Fibroblast of lung (primary cell): ENCODE results near the gene EIF2B2. TPM values are rescaled to one million over a fixed set of nuclear protein-coding genes. Genes with fewer than 3 reads are reported as not detected.

Experiments used
- DNase-seq, 2 donors: peaks; one replicate each; pipeline versions ENCODE4 v3.0.0 to v3.0.0-alpha.2; 2010; ENCODE audit warnings: low read depth in 2 of 2
- H2AFZ ChIP-seq: 2 replicates; pipeline ENCODE4 v1.5.1; 2012; ENCODE audit warnings: low read length, control low read depth, inconsistent platforms
- H3K27ac ChIP-seq: 2 replicates; pipeline ENCODE4 v1.5.1; 2011; ENCODE audit warnings: low read length, control low read depth; ENCODE audit not compliant: insufficient read depth
- H3K27me3 ChIP-seq: 2 replicates; pipeline ENCODE4 v1.5.1; 2011; ENCODE audit warnings: mild to moderate bottlenecking, low read length; ENCODE audit not compliant: control insufficient read depth, insufficient read depth
- H3K36me3 ChIP-seq: 2 replicates; pipeline ENCODE4 v1.5.1; 2011; ENCODE audit warnings: low read length; ENCODE audit not compliant: control insufficient read depth, insufficient read depth
- H3K4me1 ChIP-seq: 2 replicates; pipeline ENCODE4 v1.5.1; 2011; ENCODE audit warnings: low read length; ENCODE audit not compliant: control insufficient read depth, insufficient read depth; ENCODE audit errors: extremely low read depth
- H3K4me2 ChIP-seq: 2 replicates; pipeline ENCODE4 v1.5.1; 2011; ENCODE audit warnings: low read length, control low read depth; ENCODE audit not compliant: insufficient read depth; ENCODE audit errors: extremely low read depth
- H3K4me3 ChIP-seq, 4 experiments: fragments of 200-600 bp in 1 of 4; sonication (generic) in 1 of 4; replicated peaks in 1 of 4; 2 replicates each; pipeline ENCODE4 v1.5.1; 2011 to 2016; ENCODE audit warnings: low read length in 4 of 4, low read depth in 3 of 4, mild to moderate bottlenecking in 3 of 4, control low read depth in 2 of 4, inconsistent platforms in 1 of 4, mixed read lengths in 1 of 4; ENCODE audit not compliant: insufficient read depth in 1 of 4; ENCODE audit errors: control extremely low read depth in 1 of 4
- H3K79me2 ChIP-seq: 2 replicates; pipeline ENCODE4 v1.5.1; 2012; ENCODE audit warnings: mild to moderate bottlenecking, low read length, inconsistent platforms; ENCODE audit not compliant: control insufficient read depth, insufficient read depth
- H3K9ac ChIP-seq: 2 replicates; pipeline ENCODE4 v1.5.1; 2011; ENCODE audit warnings: mild to moderate bottlenecking, low read length, control low read depth; ENCODE audit not compliant: insufficient read depth
- H3K9me3 ChIP-seq: 2 replicates; pipeline ENCODE4 v1.5.1; 2012; ENCODE audit warnings: low read depth, low read length; ENCODE audit not compliant: control insufficient read depth, insufficient read depth
- H4K20me1 ChIP-seq: 2 replicates; pipeline ENCODE4 v1.5.1; 2011; ENCODE audit warnings: low read length; ENCODE audit not compliant: control insufficient read depth, insufficient read depth; ENCODE audit errors: extremely low read depth
- EZH2 ChIP-seq: IDR thresholded peaks from 2 replicates; pipeline ENCODE4 v1.5.1; 2012; ENCODE audit warnings: low read length, control low read depth, mild to moderate bottlenecking; ENCODE audit errors: missing control alignments
- polyA plus RNA-seq, 2 donors: library from polyadenylated mRNA; depleted of rRNA in 1 of 2; stranded (reverse) in 1 of 2; unstranded in 1 of 2; fragments of >200 nt; gene quantifications; 2 replicates each; pipeline ENCODE4 v1.2.1, GENCODE V29; 2011 to 2012; ENCODE audit warnings: missing spikeins in 1 of 2
- total RNA-seq: library from RNA; depleted of rRNA; stranded (reverse); fragments of >200 nt; gene quantifications from 2 replicates; pipeline ENCODE4 v1.2.1, GENCODE V29; 2014
- TF ChIP-seq, protein P1 (sequence below), 2 donors: IDR thresholded peaks in 1 of 2; conservative IDR thresholded peaks in 1 of 2; 1 replicate in 1 of 2; 2 replicates in 1 of 2; pipeline ENCODE4 v1.5.1; 2011 to 2012; ENCODE audit warnings: low read length in 2 of 2, control low read depth in 1 of 2, inconsistent platforms in 1 of 2, low read depth in 1 of 2, mild to moderate bottlenecking in 1 of 2

EIF2B2 gene
- total and polyA plus RNA-seq, 2 donors (not counting 1 experiment from before 2014, with no cell fraction given), result 30.2 to 83.6 TPM

- H3K79me2 ChIP-seq, result no peaks in the 10 kb centered on the region
- no peaks in the 10 kb centered on the region for H3K36me3 ChIP-seq
- H2AFZ ChIP-seq, result no peak overlapping the region
- DNase-seq, result no peak
- no peak overlapping the region for H3K27ac ChIP-seq
- no peak overlapping the region for H3K9ac ChIP-seq
- H3K4me2 ChIP-seq, result no peak overlapping the region
- no peaks in the 10 kb centered on the region for H3K27me3 ChIP-seq
- H3K4me1 ChIP-seq, result no peaks in the 10 kb centered on the region
- H3K9me3 ChIP-seq, result no peaks in the 10 kb centered on the region
- H3K4me3 ChIP-seq, result no peak overlapping the region
- H4K20me1 ChIP-seq, result no peaks in the 10 kb centered on the region
- TF ChIP-seq EZH2, result no peak
- TF ChIP-seq, protein P1, sequence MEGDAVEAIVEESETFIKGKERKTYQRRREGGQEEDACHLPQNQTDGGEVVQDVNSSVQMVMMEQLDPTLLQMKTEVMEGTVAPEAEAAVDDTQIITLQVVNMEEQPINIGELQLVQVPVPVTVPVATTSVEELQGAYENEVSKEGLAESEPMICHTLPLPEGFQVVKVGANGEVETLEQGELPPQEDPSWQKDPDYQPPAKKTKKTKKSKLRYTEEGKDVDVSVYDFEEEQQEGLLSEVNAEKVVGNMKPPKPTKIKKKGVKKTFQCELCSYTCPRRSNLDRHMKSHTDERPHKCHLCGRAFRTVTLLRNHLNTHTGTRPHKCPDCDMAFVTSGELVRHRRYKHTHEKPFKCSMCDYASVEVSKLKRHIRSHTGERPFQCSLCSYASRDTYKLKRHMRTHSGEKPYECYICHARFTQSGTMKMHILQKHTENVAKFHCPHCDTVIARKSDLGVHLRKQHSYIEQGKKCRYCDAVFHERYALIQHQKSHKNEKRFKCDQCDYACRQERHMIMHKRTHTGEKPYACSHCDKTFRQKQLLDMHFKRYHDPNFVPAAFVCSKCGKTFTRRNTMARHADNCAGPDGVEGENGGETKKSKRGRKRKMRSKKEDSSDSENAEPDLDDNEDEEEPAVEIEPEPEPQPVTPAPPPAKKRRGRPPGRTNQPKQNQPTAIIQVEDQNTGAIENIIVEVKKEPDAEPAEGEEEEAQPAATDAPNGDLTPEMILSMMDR (conservative IDR thresholded peaks at IDR 0.05 in 1 of 2, IDR thresholded peaks at IDR 0.05 in 1 of 2; ENCODE audit: low read depth in 1 of 2, low read length in 2 of 2), result no peak
Observed at GRCh38 chr14:74983343-74983742, 19.4 kb upstream of the EIF2B2 start.

- no peaks in the 10 kb centered on the region for H3K4me1 ChIP-seq
- H3K36me3 ChIP-seq, result no peaks in the 10 kb centered on the region
- no peaks in the 10 kb centered on the region for H3K27me3 ChIP-seq
- TF ChIP-seq EZH2, result no peak
- TF ChIP-seq, protein P1 (conservative IDR thresholded peaks at IDR 0.05 in 1 of 2, IDR thresholded peaks at IDR 0.05 in 1 of 2; ENCODE audit: low read depth in 1 of 2, low read length in 2 of 2), result no peak
- no peaks in the 10 kb centered on the region for H3K9me3 ChIP-seq
- H4K20me1 ChIP-seq, result no peaks in the 10 kb centered on the region
- no peaks in the 10 kb centered on the region for H3K79me2 ChIP-seq
- DNase-seq, result no peak
- no peak overlapping the region for H3K4me2 ChIP-seq
- H3K4me3 ChIP-seq, result no peak overlapping the region
- no peak overlapping the region for H2AFZ ChIP-seq
- no peak overlapping the region for H3K27ac ChIP-seq
- H3K9ac ChIP-seq, result no peak overlapping the region
Observed at GRCh38 chr14:74984236-74985027, 18.3 kb upstream of the EIF2B2 start.

GRCh38 chr14:74985028-74985310 is 17.8 kb upstream of the EIF2B2 start:
- Histone ChIP-seq H3K27me3 (no peaks in the 10 kb centered on the region), H3K9ac (no peak overlapping the region), H2AFZ (no peak overlapping the region), H3K4me1 (no peaks in the 10 kb centered on the region), H3K4me2 (no peak overlapping the region), H4K20me1 (no peaks in the 10 kb centered on the region), H3K4me3 (no peak overlapping the region), H3K36me3 (no peaks in the 10 kb centered on the region), H3K27ac (no peak overlapping the region), H3K79me2 (no peaks in the 10 kb centered on the region), H3K9me3 (no peaks in the 10 kb centered on the region)
- TF ChIP-seq, protein P1 (conservative IDR thresholded peaks at IDR 0.05 in 1 of 2, IDR thresholded peaks at IDR 0.05 in 1 of 2; ENCODE audit: low read depth in 1 of 2, low read length in 2 of 2), result no peak
- TF ChIP-seq EZH2, result no peak
- no peak for DNase-seq
